SK-N-MC (cell line): ENCODE results near the gene CHST14.

Experiments
- DNase-seq: peaks from one replicate; pipeline ENCODE4 v3.0.0-alpha.2; 2011; ENCODE audit warnings: low read depth, low spot score
- H3K27ac ChIP-seq: fragments of 200-600 bp; sonication (generic); 2 replicates; pipeline ENCODE4 v1.5.1; 2016; ENCODE audit warnings: mixed run types
- H3K36me3 ChIP-seq: fragments of 200-600 bp; sonication (generic); 2 replicates; pipeline ENCODE4 v1.6.1; 2017; ENCODE audit warnings: antibody characterized with exemption, low read length, mixed read lengths; ENCODE audit not compliant: insufficient read depth
- H3K4me3 ChIP-seq: fragments of 200-600 bp; sonication (generic); 2 replicates; pipeline ENCODE4 v1.5.1; 2016
- H3K9ac ChIP-seq: fragments of 200-600 bp; sonication (generic); 2 replicates; pipeline ENCODE4 v1.8.0; 2017; ENCODE audit warnings: mixed run types, mixed read lengths; ENCODE audit not compliant: insufficient read length
- H3K9me3 ChIP-seq: fragments of 200-600 bp; sonication (generic); 2 replicates; pipeline ENCODE4 v1.6.1; 2017; ENCODE audit warnings: low read depth, mild to moderate bottlenecking, antibody characterized with exemption, low read length, moderate library complexity, mixed read lengths
- EZH2 ChIP-seq: fragments of 200-600 bp; sonication (generic); IDR thresholded peaks from one replicate; pipeline ENCODE4 v1.6.1; 2017; ENCODE audit warnings: antibody characterized with exemption
- FOXP2 ChIP-seq: optimal IDR thresholded peaks from 2 replicates; pipeline ENCODE3; 2011; ENCODE audit warnings: mild to moderate bottlenecking, moderate library complexity; ENCODE audit not compliant: insufficient read depth; ENCODE audit errors: extremely low read length, control extremely low read depth
- POLR2AphosphoS5 ChIP-seq: IDR thresholded peaks from 2 replicates; pipeline ENCODE4 v1.6.1; 2012; ENCODE audit warnings: mild to moderate bottlenecking, low read depth, low read length, borderline replicate concordance

The CHST14 gene

GRCh38 chr15:40456299-40456712 lies 14.5 kb upstream of the CHST14 start:
- H3K4me3 ChIP-seq = no peak overlapping the region
- TF ChIP-seq FOXP2 (no peak), POLR2AphosphoS5 (no peak), EZH2 (no peak)
- no peak overlapping the region for H3K9ac ChIP-seq
- H3K9me3 ChIP-seq = no peaks in the 10 kb centered on the region
- no peak for DNase-seq
- peaks cover 5% of the 10 kb centered on the region; the same call in 1 of the 2 replicates for H3K36me3 ChIP-seq
- no peak overlapping the region for H3K27ac ChIP-seq

- H3K9me3 ChIP-seq = no peaks in the 10 kb centered on the region
- no peak overlapping the region for H3K27ac ChIP-seq
- TF ChIP-seq FOXP2 (no peak), EZH2 (no peak), POLR2AphosphoS5 (no peak)
- H3K36me3 ChIP-seq = peaks cover 5% of the 10 kb centered on the region; the same call in 1 of the 2 replicates
- no peak overlapping the region for H3K9ac ChIP-seq
- DNase-seq = no peak
- no peak overlapping the region for H3K4me3 ChIP-seq
These were observed 14.0 kb upstream of the CHST14 start for GRCh38 chr15:40456738-40457137.

- Histone ChIP-seq H3K9ac (no peak overlapping the region), H3K36me3 (peaks cover 18% of the 10 kb centered on the region; the same call in 1 of the 2 replicates), H3K9me3 (no peaks in the 10 kb centered on the region), H3K27ac (no peak overlapping the region), H3K4me3 (no peak overlapping the region)
- DNase-seq = no peak
- TF ChIP-seq FOXP2 (no peak), POLR2AphosphoS5 (no peak), EZH2 (no peak)
These were observed 12.1 kb upstream of the CHST14 start for GRCh38 chr15:40458495-40459371.

GRCh38 chr15:40459391-40460015 lies 11.3 kb upstream of the CHST14 start:
- Histone ChIP-seq H3K9me3 (no peaks in the 10 kb centered on the region), H3K36me3 (peaks cover 26% of the 10 kb centered on the region; the same call in 1 of the 2 replicates), H3K4me3 (no peak overlapping the region), H3K9ac (no peak overlapping the region), H3K27ac (no peak overlapping the region)
- no peak for DNase-seq
- TF ChIP-seq EZH2 (no peak), FOXP2 (no peak), POLR2AphosphoS5 (no peak)

GRCh38 chr15:40460404-40460803 lies 10.4 kb upstream of the CHST14 start:
- Histone ChIP-seq H3K36me3 (peaks cover 35% of the 10 kb centered on the region; the same call in 1 of the 2 replicates), H3K9me3 (no peaks in the 10 kb centered on the region)
- TF ChIP-seq EZH2 (no peak), POLR2AphosphoS5 (no peak), FOXP2 (no peak)

GRCh38 chr15:40461958-40462357 lies 8.8 kb upstream of the CHST14 start:
- Histone ChIP-seq H3K9ac (no peak overlapping the region), H3K9me3 (no peaks in the 10 kb centered on the region), H3K4me3 (no peak overlapping the region), H3K27ac (no peak overlapping the region), H3K36me3 (peaks cover 42% of the 10 kb centered on the region; the same call in 1 of the 2 replicates)
- TF ChIP-seq POLR2AphosphoS5 = no peak
- no peak for TF ChIP-seq FOXP2
- TF ChIP-seq EZH2 = no peak
- no peak for DNase-seq

More at GRCh38 chr15:40460404-40460803, 10.4 kb upstream of the CHST14 start:
- Histone ChIP-seq H3K9ac (no peak overlapping the region), H3K27ac (no peak overlapping the region), H3K4me3 (no peak overlapping the region)
- DNase-seq = no peak

- TF ChIP-seq EZH2 (no peak), FOXP2 (no peak), POLR2AphosphoS5 (no peak)
- no peak for DNase-seq
- Histone ChIP-seq H3K27ac (no peak overlapping the region), H3K4me3 (no peak overlapping the region), H3K36me3 (peaks cover 42% of the 10 kb centered on the region; the same call in 1 of the 2 replicates), H3K9ac (no peak overlapping the region), H3K9me3 (no peaks in the 10 kb centered on the region)
These were observed 7.5 kb upstream of the CHST14 start for GRCh38 chr15:40463279-40463678.

GRCh38 chr15:40463886-40464545 lies 6.8 kb upstream of the CHST14 start:
- Histone ChIP-seq H3K36me3 (peaks cover 39% of the 10 kb centered on the region; the same call in 1 of the 2 replicates), H3K9me3 (no peaks in the 10 kb centered on the region), H3K27ac (no peak overlapping the region), H3K4me3 (no peak overlapping the region), H3K9ac (no peak overlapping the region)
- no peak for TF ChIP-seq EZH2
- no peak for TF ChIP-seq POLR2AphosphoS5
- TF ChIP-seq FOXP2 = no peak
- DNase-seq = no peak
